GM20000 (cell line): Measurements from ENCODE around the gene PNPLA3.

Source experiments
- DNase-seq: peaks from one replicate; pipeline ENCODE4 v3.0.0; 2012; ENCODE audit warnings: low spot score
- TF ChIP-seq, protein P1 (sequence below): IDR thresholded peaks from 2 replicates; pipeline ENCODE4 v1.5.1; 2012; ENCODE audit warnings: mild to moderate bottlenecking, control low read depth; ENCODE audit errors: extremely low read depth, missing control alignments

Gene PNPLA3

DNA sequence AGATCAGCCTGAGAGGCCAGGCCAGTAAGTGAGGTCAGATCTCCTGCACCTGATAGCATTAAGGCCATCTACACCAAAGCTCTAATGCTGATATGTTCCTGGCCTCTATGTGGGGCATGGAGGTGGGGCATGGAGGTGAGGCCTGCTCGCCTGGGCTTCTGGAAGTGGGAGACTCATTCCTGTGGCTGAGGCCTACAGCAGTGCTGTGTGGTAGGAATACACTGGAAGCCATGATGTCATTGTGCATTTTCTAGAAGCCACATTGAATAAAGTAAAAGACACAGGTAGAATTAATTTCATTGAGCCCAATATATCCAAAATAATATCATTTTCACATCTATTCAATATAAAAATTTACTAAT lies 2.7 kb downstream of the PNPLA3 start:
- DNase-seq = no peak
- TF ChIP-seq, protein P1, sequence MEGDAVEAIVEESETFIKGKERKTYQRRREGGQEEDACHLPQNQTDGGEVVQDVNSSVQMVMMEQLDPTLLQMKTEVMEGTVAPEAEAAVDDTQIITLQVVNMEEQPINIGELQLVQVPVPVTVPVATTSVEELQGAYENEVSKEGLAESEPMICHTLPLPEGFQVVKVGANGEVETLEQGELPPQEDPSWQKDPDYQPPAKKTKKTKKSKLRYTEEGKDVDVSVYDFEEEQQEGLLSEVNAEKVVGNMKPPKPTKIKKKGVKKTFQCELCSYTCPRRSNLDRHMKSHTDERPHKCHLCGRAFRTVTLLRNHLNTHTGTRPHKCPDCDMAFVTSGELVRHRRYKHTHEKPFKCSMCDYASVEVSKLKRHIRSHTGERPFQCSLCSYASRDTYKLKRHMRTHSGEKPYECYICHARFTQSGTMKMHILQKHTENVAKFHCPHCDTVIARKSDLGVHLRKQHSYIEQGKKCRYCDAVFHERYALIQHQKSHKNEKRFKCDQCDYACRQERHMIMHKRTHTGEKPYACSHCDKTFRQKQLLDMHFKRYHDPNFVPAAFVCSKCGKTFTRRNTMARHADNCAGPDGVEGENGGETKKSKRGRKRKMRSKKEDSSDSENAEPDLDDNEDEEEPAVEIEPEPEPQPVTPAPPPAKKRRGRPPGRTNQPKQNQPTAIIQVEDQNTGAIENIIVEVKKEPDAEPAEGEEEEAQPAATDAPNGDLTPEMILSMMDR = no peak

DNA sequence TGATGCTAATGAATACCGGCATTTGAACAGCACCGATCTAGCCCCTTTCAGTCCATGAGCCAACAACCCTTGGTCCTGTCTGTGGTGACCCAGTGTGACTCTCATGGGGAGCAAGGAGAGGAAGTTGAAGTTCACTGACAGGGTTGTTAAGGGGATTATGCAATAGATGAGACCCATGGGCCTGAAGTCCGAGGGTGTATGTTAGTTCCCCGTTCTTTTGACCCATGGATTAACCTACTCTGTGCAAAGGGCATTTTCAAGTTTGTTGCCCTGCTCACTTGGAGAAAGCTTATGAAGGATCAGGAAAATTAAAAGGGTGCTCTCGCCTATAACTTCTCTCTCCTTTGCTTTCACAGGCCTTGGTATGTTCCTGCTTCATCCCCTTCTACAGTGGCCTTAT lies 4.9 kb downstream of the PNPLA3 start:
- DNase-seq = no peak
- TF ChIP-seq, protein P1 = no peak

GRCh38 chr22:43928908-43929307 lies 5.3 kb downstream of the PNPLA3 start:
- no peak for DNase-seq
- TF ChIP-seq, protein P1 = no peak

DNA sequence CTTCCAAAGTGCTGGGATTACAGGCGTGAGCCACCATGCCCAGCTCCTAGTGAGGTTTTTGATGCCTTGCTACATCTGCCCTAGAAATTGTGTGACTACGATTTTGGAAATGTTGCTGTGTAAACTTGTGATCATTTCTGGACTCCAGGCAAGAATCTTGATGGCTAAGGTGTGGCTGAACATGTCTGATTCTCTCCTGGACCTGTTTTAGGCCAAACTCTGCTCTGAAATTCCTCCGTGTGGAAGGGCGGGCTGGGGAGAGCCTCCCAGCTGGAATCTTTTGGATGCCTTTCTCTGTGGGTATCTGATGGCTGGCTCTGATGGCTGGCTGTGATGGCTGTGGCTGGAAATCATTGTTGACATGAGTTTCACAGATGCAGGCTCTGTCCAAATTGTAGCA lies 8.2 kb downstream of the PNPLA3 start:
- DNase-seq = no peak
- TF ChIP-seq, protein P1 = no peak

- TF ChIP-seq, protein P1 = no peak
- DNase-seq = no peak
Observed at GRCh38 chr22:43941449-43941848, 17.8 kb downstream of the PNPLA3 start.

GRCh38 chr22:43944670-43945430 lies 21.2 kb downstream of the PNPLA3 start:
- TF ChIP-seq, protein P1 = no peak
- no peak for DNase-seq

DNA sequence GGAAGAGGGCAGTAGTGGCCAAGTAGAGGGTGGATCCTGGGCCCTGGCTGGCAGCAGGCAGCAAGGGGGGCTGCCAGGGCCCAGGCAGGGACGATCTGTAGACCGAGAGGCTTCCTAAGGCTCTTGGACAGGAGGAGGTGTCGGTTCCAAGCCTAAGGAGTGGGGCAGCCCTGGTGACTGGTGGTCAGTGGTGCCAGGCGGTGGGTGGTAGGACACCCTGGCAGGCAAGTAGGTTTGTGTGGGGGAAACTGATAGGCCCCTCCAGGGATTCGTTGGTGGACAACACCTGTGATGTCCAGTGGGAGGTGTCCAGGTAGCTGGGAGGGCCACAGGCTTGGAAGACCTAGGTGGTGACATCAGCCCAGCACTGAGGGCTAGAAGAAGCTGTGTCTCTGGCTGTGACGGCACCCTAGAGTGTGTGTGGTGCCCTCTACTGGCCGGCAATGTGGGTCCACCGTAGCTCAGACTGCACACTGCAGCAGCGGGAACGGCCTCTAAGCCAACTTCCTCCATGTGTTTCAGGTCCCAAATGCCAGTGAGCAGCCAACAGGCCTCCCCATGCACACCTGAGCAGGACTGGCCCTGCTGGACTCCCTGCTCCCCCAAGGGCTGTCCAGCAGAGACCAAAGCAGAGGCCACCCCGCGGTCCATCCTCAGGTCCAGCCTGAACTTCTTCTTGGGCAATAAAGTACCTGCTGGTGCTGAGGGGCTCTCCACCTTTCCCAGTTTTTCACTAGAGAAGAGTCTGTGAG lies 22.2 kb downstream of the PNPLA3 start:
- TF ChIP-seq, protein P1 = peak; percentile 87
- peak; percentile 79 for DNase-seq
